Loucy (cell line): Measurements from ENCODE around the gene FBN1.

Experiments
- EZH2phosphoT487 ChIP-seq: fragments of 200-600 bp; IDR thresholded peaks from 2 replicates; pipeline ENCODE4 v1.6.1; 2018; ENCODE audit warnings: antibody characterized with exemption, mild to moderate bottlenecking, moderate library complexity, borderline replicate concordance
- TF ChIP-seq, protein P1 (sequence below): fragments of 200-600 bp; sonication (generic); conservative IDR thresholded peaks from 2 replicates; pipeline ENCODE4 v1.5.1; 2014; ENCODE audit warnings: mild to moderate bottlenecking, antibody characterized with exemption, low read length

DNA sequence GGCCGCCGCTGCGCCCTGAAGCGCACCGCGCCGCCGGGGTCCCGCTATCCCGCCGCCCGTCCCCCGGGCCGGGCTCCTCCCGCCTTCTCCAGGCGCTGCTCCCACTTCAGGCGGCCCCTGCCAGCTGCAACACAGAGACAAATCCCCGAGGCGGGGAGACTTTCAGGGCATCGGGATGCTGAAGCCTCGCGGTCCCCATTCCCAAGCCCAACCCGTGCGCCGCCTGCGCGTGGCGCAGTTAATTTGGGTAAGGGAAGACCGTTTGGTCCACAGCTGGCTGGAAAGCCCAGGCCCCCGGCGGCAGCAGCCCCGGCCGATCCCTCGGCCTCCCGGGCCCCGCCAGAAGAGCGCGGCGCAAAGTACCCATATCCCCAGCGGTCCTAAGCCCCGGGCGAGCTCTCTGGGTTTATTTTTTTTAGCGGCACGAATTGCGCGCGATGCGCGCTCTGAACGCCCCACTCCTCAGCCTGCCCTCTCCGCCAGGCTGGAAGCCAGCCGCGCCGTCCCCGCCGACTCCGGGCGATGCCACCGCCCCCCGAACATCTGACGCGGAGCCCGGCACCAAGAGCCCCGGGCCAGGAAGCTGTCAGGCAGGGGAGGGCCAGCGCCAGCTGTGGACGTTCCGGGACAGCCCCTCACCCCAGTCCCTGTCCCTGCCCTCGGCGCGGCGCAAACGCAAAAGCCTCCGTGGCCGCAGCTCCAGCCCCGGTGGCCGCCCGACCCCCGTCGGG lies 517 bp downstream of the FBN1 start:
- TF ChIP-seq, protein P1, sequence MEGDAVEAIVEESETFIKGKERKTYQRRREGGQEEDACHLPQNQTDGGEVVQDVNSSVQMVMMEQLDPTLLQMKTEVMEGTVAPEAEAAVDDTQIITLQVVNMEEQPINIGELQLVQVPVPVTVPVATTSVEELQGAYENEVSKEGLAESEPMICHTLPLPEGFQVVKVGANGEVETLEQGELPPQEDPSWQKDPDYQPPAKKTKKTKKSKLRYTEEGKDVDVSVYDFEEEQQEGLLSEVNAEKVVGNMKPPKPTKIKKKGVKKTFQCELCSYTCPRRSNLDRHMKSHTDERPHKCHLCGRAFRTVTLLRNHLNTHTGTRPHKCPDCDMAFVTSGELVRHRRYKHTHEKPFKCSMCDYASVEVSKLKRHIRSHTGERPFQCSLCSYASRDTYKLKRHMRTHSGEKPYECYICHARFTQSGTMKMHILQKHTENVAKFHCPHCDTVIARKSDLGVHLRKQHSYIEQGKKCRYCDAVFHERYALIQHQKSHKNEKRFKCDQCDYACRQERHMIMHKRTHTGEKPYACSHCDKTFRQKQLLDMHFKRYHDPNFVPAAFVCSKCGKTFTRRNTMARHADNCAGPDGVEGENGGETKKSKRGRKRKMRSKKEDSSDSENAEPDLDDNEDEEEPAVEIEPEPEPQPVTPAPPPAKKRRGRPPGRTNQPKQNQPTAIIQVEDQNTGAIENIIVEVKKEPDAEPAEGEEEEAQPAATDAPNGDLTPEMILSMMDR = no peak
- no peak for TF ChIP-seq EZH2phosphoT487
